Measurements from ENCODE around the gene CCDC107. TPM values are rescaled to one million over a fixed set of nuclear protein-coding genes. Genes with fewer than 3 reads are reported as not detected.

Gene CCDC107
- total RNA-seq, 1 experiment from 2014 or later = 34.9 TPM

DNA sequence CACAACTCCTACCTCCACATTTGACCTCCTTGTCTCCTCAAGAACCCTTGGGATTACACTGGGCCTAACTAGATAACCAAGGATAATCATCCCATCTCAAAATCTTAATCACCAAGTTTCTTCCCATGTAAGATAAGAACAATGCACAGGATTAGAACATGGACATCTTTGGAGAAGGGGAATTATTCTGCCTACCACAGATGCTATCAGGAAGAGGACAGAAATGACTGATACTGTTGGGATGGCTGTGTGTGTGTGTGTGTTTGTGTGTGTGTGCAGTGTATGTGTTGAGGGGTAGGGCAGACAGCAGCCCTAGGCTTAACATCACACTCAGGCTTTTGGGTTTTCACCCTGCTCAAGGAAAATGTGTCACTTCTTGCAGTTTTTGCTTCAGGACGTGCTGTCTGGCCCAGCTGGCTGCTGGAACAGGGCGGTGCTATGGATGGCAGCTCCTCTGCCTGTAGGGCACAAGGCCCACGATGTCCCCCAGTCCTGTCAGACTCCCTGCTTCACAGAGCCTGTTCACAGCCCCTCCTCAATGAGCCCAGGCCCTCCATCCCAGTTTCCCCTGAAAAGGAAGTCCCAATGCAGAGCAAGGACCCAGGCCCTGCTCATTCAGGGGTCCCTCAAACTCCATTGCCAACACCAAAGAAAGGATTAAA, 23.4 kb downstream of the CCDC107 start:
- ChIA-PET CTCF (no interaction called here), POLR2A (ENCODE audit: unreplicated experiment) (no interaction called here)
- H3K36me3 ChIP-seq (ENCODE audit: low read depth, low read length) = no peaks in the 10 kb centered on the region
- no peaks in the 10 kb centered on the region for H3K79me2 ChIP-seq (ENCODE audit: low read length)
- H3K4me2 ChIP-seq (ENCODE audit: low read length) = no peak overlapping the region
- H3K4me1 ChIP-seq (ENCODE audit: insufficient read depth, low read length) = no peaks in the 10 kb centered on the region
- H3K9me3 ChIP-seq (ENCODE audit: low read length) = no peaks in the 10 kb centered on the region
- ATAC-seq = no peak
- H4K20me1 ChIP-seq (ENCODE audit: low read length) = no peaks in the 10 kb centered on the region
- H3K4me3 ChIP-seq (ENCODE audit: low read length) = no peak overlapping the region
- BruUV-seq (replicated peaks) = no TSS peak
- H3K9me2 ChIP-seq (replicated peaks; ENCODE audit: low read length) = no peaks in the 10 kb centered on the region
- H2AFZ ChIP-seq (ENCODE audit: low read length) = no peak overlapping the region
- intact Hi-C loops (cut with micrococcal nuclease) = no loop called here
- H3K27me3 ChIP-seq (ENCODE audit: low read length) = no peaks in the 10 kb centered on the region
- no peaks in the 10 kb centered on the region for H3F3A ChIP-seq (ENCODE audit: low read length, unreplicated experiment)
- TF ChIP-seq, protein P1, sequence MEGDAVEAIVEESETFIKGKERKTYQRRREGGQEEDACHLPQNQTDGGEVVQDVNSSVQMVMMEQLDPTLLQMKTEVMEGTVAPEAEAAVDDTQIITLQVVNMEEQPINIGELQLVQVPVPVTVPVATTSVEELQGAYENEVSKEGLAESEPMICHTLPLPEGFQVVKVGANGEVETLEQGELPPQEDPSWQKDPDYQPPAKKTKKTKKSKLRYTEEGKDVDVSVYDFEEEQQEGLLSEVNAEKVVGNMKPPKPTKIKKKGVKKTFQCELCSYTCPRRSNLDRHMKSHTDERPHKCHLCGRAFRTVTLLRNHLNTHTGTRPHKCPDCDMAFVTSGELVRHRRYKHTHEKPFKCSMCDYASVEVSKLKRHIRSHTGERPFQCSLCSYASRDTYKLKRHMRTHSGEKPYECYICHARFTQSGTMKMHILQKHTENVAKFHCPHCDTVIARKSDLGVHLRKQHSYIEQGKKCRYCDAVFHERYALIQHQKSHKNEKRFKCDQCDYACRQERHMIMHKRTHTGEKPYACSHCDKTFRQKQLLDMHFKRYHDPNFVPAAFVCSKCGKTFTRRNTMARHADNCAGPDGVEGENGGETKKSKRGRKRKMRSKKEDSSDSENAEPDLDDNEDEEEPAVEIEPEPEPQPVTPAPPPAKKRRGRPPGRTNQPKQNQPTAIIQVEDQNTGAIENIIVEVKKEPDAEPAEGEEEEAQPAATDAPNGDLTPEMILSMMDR (conservative IDR thresholded peaks at IDR 0.05; ENCODE audit: low read depth, low read length) = no peak
- TF ChIP-seq EZH2 (IDR thresholded peaks at IDR 0.05; ENCODE audit: low read length, unreplicated experiment) = no peak
- TF ChIP-seq EZH2phosphoT487 (IDR thresholded peaks at IDR 0.05; ENCODE audit: borderline replicate concordance, low read length) = no peak
- no peak overlapping the region for H3K9ac ChIP-seq (ENCODE audit: low read length)
- no peak overlapping the region for H3K27ac ChIP-seq (ENCODE audit: low read length)
- no peak for DNase-seq

DNA sequence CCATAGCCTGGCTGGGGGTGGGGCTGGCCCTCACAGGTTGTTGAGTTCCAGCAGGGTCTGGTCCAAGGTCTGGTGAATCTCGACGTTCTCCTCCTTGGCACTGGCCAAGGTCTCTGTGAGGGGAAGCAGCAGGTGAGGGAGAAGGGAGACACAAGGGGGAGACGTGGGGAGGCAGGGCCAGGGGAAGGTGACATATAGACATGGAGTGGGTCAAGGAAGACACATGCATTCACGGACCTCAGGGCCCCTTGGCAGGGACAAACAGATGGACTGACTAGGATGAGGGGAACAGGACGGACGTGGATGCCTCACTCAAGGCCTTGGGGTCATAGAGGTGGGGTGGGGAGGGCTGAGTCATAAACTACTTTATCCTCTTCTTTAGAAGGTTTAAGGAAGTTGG, 24.0 kb downstream of the CCDC107 start:
- no peaks in the 10 kb centered on the region for H3F3A ChIP-seq (ENCODE audit: low read length, unreplicated experiment)
- ChIA-PET POLR2A (ENCODE audit: unreplicated experiment) (no interaction called here), CTCF (no interaction called here)
- no peak overlapping the region for H3K27ac ChIP-seq (ENCODE audit: low read length)
- no peak overlapping the region for H3K4me2 ChIP-seq (ENCODE audit: low read length)
- H3K9ac ChIP-seq (ENCODE audit: low read length) = no peak overlapping the region
- no peaks in the 10 kb centered on the region for H3K36me3 ChIP-seq (ENCODE audit: low read depth, low read length)
- H3K4me1 ChIP-seq (ENCODE audit: insufficient read depth, low read length) = no peaks in the 10 kb centered on the region
- H2AFZ ChIP-seq (ENCODE audit: low read length) = no peak overlapping the region
- no peaks in the 10 kb centered on the region for H3K79me2 ChIP-seq (ENCODE audit: low read length)
- no peak for TF ChIP-seq EZH2 (IDR thresholded peaks at IDR 0.05; ENCODE audit: low read length, unreplicated experiment)
- no peak for TF ChIP-seq EZH2phosphoT487 (IDR thresholded peaks at IDR 0.05; ENCODE audit: borderline replicate concordance, low read length)
- TF ChIP-seq, protein P1 (conservative IDR thresholded peaks at IDR 0.05; ENCODE audit: low read depth, low read length) = no peak
- no peak for ATAC-seq
- H3K9me3 ChIP-seq (ENCODE audit: low read length) = no peaks in the 10 kb centered on the region
- no peaks in the 10 kb centered on the region for H3K27me3 ChIP-seq (ENCODE audit: low read length)
- no peak overlapping the region for H3K4me3 ChIP-seq (ENCODE audit: low read length)
- DNase-seq = no peak
- no TSS peak for BruUV-seq (replicated peaks)
- no peaks in the 10 kb centered on the region for H4K20me1 ChIP-seq (ENCODE audit: low read length)
- intact Hi-C loops (cut with micrococcal nuclease) = no loop called here
- no peaks in the 10 kb centered on the region for H3K9me2 ChIP-seq (replicated peaks; ENCODE audit: low read length)

DNA sequence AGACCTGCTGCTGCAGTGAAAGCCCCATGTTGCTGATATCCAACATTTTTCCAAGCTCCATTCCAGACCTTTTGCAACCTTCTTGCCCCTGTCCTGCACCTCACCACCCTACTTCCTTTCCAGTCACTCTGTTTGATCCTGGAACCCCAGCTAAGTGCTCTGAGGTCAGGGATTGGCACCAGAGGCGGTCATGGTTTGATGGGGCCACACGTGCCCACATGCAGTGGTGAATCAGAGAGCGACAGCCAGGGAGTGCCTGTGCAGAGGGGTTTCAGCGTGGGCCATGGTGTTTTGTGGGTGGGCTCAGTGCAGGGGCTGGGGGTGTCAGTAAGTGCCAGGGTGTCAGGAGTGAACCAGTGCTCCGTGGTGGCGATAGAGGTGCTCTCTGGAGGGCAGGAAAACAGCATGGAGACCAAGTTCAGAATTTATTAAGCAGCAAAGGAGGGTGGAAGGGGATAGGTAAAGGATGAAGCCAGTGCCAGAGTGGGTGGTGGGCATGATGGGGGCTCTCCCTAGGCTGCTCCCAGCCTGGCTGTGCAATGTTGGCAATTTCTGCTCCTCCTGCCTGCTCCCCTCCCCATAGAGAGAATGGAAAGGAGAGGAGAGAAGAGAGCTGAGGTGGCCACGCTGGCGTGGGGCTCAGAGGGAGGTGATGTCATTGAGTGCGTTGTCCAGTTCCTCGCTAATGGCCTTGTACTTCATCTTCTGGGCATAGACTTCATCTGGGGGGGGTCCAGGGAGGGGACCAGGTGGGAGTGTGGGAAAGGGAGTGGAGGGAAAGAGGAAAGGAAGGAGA, 24.6 kb downstream of the CCDC107 start:
- Histone ChIP-seq H3K4me3 (ENCODE audit: low read length) (no peak overlapping the region), H3K27ac (ENCODE audit: low read length) (no peak overlapping the region), H3K4me1 (ENCODE audit: insufficient read depth, low read length) (no peaks in the 10 kb centered on the region; the same call in 1 of the 2 replicates), H3K9ac (ENCODE audit: low read length) (no peak overlapping the region), H3K36me3 (ENCODE audit: low read depth, low read length) (no peaks in the 10 kb centered on the region), H4K20me1 (ENCODE audit: low read length) (no peaks in the 10 kb centered on the region), H3K27me3 (ENCODE audit: low read length) (no peaks in the 10 kb centered on the region), H3K9me3 (ENCODE audit: low read length) (no peaks in the 10 kb centered on the region), H3K4me2 (ENCODE audit: low read length) (no peak overlapping the region), H3K9me2 (replicated peaks; ENCODE audit: low read length) (no peaks in the 10 kb centered on the region), H2AFZ (ENCODE audit: low read length) (no peak overlapping the region), H3K79me2 (ENCODE audit: low read length) (no peaks in the 10 kb centered on the region), H3F3A (ENCODE audit: low read length, unreplicated experiment) (no peaks in the 10 kb centered on the region)
- CTCF ChIA-PET = no interaction called here
- BruUV-seq (replicated peaks) = no TSS peak
- no peak for DNase-seq
- TF ChIP-seq EZH2phosphoT487 (IDR thresholded peaks at IDR 0.05; ENCODE audit: borderline replicate concordance, low read length) (no peak), EZH2 (IDR thresholded peaks at IDR 0.05; ENCODE audit: low read length, unreplicated experiment) (no peak)
- TF ChIP-seq, protein P1 (conservative IDR thresholded peaks at IDR 0.05; ENCODE audit: low read depth, low read length) = no peak
- ATAC-seq = no peak
- POLR2A ChIA-PET (ENCODE audit: unreplicated experiment) = interaction anchor here (0.5 kb wide), 1 partner anchor 811 kb away, joined by 5 read pairs; no protein-coding TSS in a partner anchor
- intact Hi-C loops (cut with micrococcal nuclease) = no loop called here

Measured in PC-3 (cell line).